ENCODE results near the gene CACNG3.
"Not testable (repeated sequence)": the region's sequence is repeated elsewhere in the genome, so short reads cannot be mapped to it uniquely, and the experiment has no call there.

CACNG3 gene

GRCh38 chr16:24255456-24256371 lies at the start of gene CACNG3:
TSS of gene CACNG3 (plus strand) at chr16:24256335. CDS start at chr16:24256755, 420 bp downstream.
- DNase-seq (ENCODE audit: extremely low read depth in 1 of 2, low read depth in 1 of 2) = peak; percentile 18 to 37

- DNase-seq (ENCODE audit: extremely low read depth in 1 of 2, low read depth in 1 of 2) = no peak
Measured at GRCh38 chr16:24206926-24207325, 49.2 kb upstream of the CACNG3 start.

- DNase-seq (ENCODE audit: extremely low read depth in 1 of 2, low read depth in 1 of 2) = no peak
Measured at GRCh38 chr16:24208710-24209109, 47.4 kb upstream of the CACNG3 start.

GRCh38 chr16:24214992-24215391 lies 41.1 kb upstream of the CACNG3 start:
- no peak for DNase-seq (ENCODE audit: extremely low read depth in 1 of 2, low read depth in 1 of 2)

GRCh38 chr16:24216961-24217360 lies 39.2 kb upstream of the CACNG3 start:
- no peak for DNase-seq (ENCODE audit: extremely low read depth in 1 of 2, low read depth in 1 of 2)

- no peak for DNase-seq (ENCODE audit: extremely low read depth in 1 of 2, low read depth in 1 of 2)
Measured at GRCh38 chr16:24217461-24217860, 38.7 kb upstream of the CACNG3 start.

- no peak for DNase-seq (ENCODE audit: extremely low read depth in 1 of 2, low read depth in 1 of 2)
Measured at GRCh38 chr16:24218299-24218698, 37.8 kb upstream of the CACNG3 start.

GRCh38 chr16:24221219-24221618 lies 34.9 kb upstream of the CACNG3 start:
- DNase-seq (ENCODE audit: extremely low read depth in 1 of 2, low read depth in 1 of 2) = no peak

- DNase-seq (ENCODE audit: extremely low read depth in 1 of 2, low read depth in 1 of 2) = no peak
Measured at GRCh38 chr16:24228514-24228913, 27.6 kb upstream of the CACNG3 start.

GRCh38 chr16:24232936-24233335 lies 23.2 kb upstream of the CACNG3 start:
- DNase-seq (ENCODE audit: extremely low read depth in 1 of 2, low read depth in 1 of 2) = no peak

GRCh38 chr16:24234737-24235136 lies 21.4 kb upstream of the CACNG3 start:
- no peak for DNase-seq (ENCODE audit: extremely low read depth in 1 of 2, low read depth in 1 of 2)

GRCh38 chr16:24235806-24236205 lies 20.3 kb upstream of the CACNG3 start:
- no peak for DNase-seq (ENCODE audit: extremely low read depth in 1 of 2, low read depth in 1 of 2)

GRCh38 chr16:24238846-24239245 lies 17.3 kb upstream of the CACNG3 start:
- DNase-seq (ENCODE audit: extremely low read depth in 1 of 2, low read depth in 1 of 2) = not testable (repeated sequence)

GRCh38 chr16:24246911-24247607 lies 9.1 kb upstream of the CACNG3 start:
- no peak for DNase-seq (ENCODE audit: extremely low read depth in 1 of 2, low read depth in 1 of 2)

GRCh38 chr16:24253192-24253591 lies 2.9 kb upstream of the CACNG3 start:
- peak in 1 of 2 donors; percentile 5 for DNase-seq (ENCODE audit: extremely low read depth in 1 of 2, low read depth in 1 of 2)

GRCh38 chr16:24257958-24258357 lies 1.8 kb downstream of the CACNG3 start:
- DNase-seq (ENCODE audit: extremely low read depth in 1 of 2, low read depth in 1 of 2) = no peak

- DNase-seq (ENCODE audit: extremely low read depth in 1 of 2, low read depth in 1 of 2) = no peak
Measured at GRCh38 chr16:24258791-24259190, 2.7 kb downstream of the CACNG3 start.

- DNase-seq (ENCODE audit: extremely low read depth in 1 of 2, low read depth in 1 of 2) = no peak
Measured at GRCh38 chr16:24262816-24263215, 6.7 kb downstream of the CACNG3 start.

- DNase-seq (ENCODE audit: extremely low read depth in 1 of 2, low read depth in 1 of 2) = no peak
Measured at GRCh38 chr16:24270721-24271442, 14.7 kb downstream of the CACNG3 start.

GRCh38 chr16:24272379-24272778 lies 16.2 kb downstream of the CACNG3 start:
- no peak for DNase-seq (ENCODE audit: extremely low read depth in 1 of 2, low read depth in 1 of 2)

- no peak for DNase-seq (ENCODE audit: extremely low read depth in 1 of 2, low read depth in 1 of 2)
Measured at GRCh38 chr16:24273508-24274182, 17.5 kb downstream of the CACNG3 start.
